Liver (tissue), 3 donors: ENCODE data around the gene SPHK2.

Experiments used
- EGR1 ChIP-seq, 2 donors: IDR thresholded peaks; 2 replicates each; pipeline ENCODE4 v1.6.1; 2016 to 2018; ENCODE audit warnings: antibody characterized with exemption in 2 of 2, low read depth in 2 of 2
- GABPA ChIP-seq, 2 donors: IDR thresholded peaks in 1 of 2; conservative IDR thresholded peaks in 1 of 2; 2 replicates each; pipeline ENCODE4 v1.6.1; 2016; ENCODE audit warnings: antibody characterized with exemption in 2 of 2, mild to moderate bottlenecking in 1 of 2, moderate library complexity in 1 of 2
- RAD21 ChIP-seq, 2 donors: IDR thresholded peaks; 2 replicates each; pipeline ENCODE4 v1.6.1; 2016; ENCODE audit warnings: antibody characterized with exemption in 2 of 2, mild to moderate bottlenecking in 2 of 2
- TAF1 ChIP-seq: conservative IDR thresholded peaks from 2 replicates; pipeline ENCODE4 v1.6.1; 2016; ENCODE audit warnings: antibody characterized with exemption, mild to moderate bottlenecking
- YY1 ChIP-seq: IDR thresholded peaks from 2 replicates; pipeline ENCODE4 v1.6.1; 2016; ENCODE audit warnings: antibody characterized with exemption, mild to moderate bottlenecking
- TF ChIP-seq, protein P1 (sequence below): fragments of 150-350 bp; IDR thresholded peaks from 2 replicates; pipeline ENCODE4 v1.5.1; 2017; ENCODE audit warnings: improper control_type of control experiment, low read depth, low read length; ENCODE audit not compliant: missing input control
- TF ChIP-seq, protein P2 (sequence below): IDR thresholded peaks from 2 replicates; pipeline ENCODE4 v1.6.1; 2016; ENCODE audit warnings: antibody characterized with exemption, mild to moderate bottlenecking
- TF ChIP-seq, protein P3 (sequence below): IDR thresholded peaks from 2 replicates; pipeline ENCODE4 v1.6.1; 2016; ENCODE audit warnings: antibody characterized with exemption
- donor health status: healthy.
- donor health status: healthy.

DNA sequence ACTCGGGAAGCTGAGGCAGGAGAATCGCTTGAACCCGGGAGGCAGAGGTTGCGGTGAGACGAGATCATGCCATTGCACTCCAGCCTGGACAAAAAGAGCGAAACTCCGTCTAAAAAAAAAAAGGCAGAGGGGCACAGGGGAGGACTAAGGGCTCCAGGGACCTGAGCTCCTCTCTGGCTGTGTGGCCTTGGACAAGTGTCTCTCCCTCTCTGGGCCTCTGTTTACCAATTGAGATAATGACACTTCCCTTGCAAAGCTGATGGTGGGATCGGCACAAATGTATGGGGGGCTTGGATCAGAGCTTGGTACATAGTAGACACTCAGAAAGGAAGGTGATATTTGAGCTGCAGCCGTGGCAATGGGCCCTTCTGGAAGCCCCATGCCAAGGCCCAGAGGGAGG lies 24.1 kb upstream of the SPHK2 start:
- TF ChIP-seq, protein P1, sequence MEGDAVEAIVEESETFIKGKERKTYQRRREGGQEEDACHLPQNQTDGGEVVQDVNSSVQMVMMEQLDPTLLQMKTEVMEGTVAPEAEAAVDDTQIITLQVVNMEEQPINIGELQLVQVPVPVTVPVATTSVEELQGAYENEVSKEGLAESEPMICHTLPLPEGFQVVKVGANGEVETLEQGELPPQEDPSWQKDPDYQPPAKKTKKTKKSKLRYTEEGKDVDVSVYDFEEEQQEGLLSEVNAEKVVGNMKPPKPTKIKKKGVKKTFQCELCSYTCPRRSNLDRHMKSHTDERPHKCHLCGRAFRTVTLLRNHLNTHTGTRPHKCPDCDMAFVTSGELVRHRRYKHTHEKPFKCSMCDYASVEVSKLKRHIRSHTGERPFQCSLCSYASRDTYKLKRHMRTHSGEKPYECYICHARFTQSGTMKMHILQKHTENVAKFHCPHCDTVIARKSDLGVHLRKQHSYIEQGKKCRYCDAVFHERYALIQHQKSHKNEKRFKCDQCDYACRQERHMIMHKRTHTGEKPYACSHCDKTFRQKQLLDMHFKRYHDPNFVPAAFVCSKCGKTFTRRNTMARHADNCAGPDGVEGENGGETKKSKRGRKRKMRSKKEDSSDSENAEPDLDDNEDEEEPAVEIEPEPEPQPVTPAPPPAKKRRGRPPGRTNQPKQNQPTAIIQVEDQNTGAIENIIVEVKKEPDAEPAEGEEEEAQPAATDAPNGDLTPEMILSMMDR, result no peak
- TF ChIP-seq TAF1 (no peak), GABPA (IDR thresholded peaks at IDR 0.05 in 1 of 2, conservative IDR thresholded peaks at IDR 0.05 in 1 of 2) (no peak), RAD21 (IDR thresholded peaks at IDR 0.05) (no peak), YY1 (no peak), EGR1 (IDR thresholded peaks at IDR 0.05; ENCODE audit: low read depth in 2 of 2) (no peak)
- TF ChIP-seq, protein P2, sequence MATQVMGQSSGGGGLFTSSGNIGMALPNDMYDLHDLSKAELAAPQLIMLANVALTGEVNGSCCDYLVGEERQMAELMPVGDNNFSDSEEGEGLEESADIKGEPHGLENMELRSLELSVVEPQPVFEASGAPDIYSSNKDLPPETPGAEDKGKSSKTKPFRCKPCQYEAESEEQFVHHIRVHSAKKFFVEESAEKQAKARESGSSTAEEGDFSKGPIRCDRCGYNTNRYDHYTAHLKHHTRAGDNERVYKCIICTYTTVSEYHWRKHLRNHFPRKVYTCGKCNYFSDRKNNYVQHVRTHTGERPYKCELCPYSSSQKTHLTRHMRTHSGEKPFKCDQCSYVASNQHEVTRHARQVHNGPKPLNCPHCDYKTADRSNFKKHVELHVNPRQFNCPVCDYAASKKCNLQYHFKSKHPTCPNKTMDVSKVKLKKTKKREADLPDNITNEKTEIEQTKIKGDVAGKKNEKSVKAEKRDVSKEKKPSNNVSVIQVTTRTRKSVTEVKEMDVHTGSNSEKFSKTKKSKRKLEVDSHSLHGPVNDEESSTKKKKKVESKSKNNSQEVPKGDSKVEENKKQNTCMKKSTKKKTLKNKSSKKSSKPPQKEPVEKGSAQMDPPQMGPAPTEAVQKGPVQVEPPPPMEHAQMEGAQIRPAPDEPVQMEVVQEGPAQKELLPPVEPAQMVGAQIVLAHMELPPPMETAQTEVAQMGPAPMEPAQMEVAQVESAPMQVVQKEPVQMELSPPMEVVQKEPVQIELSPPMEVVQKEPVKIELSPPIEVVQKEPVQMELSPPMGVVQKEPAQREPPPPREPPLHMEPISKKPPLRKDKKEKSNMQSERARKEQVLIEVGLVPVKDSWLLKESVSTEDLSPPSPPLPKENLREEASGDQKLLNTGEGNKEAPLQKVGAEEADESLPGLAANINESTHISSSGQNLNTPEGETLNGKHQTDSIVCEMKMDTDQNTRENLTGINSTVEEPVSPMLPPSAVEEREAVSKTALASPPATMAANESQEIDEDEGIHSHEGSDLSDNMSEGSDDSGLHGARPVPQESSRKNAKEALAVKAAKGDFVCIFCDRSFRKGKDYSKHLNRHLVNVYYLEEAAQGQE, result no peak
- TF ChIP-seq, protein P3, sequence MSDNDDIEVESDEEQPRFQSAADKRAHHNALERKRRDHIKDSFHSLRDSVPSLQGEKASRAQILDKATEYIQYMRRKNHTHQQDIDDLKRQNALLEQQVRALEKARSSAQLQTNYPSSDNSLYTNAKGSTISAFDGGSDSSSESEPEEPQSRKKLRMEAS, result no peak
